ENCODE data around the gene IL13RA1.

The IL13RA1 gene

GRCh38 chrX:118751950-118752783, 24.8 kb downstream of the IL13RA1 start:
- TF ChIP-seq GATA2 (IDR thresholded peaks at IDR 0.05; ENCODE audit: low read depth, low read length) (no peak), GATA3 (IDR thresholded peaks at IDR 0.05; ENCODE audit: low read depth, low read length) (no peak)

GRCh38 chrX:118755633-118756032, 28.2 kb downstream of the IL13RA1 start:
- TF ChIP-seq GATA3 (IDR thresholded peaks at IDR 0.05; ENCODE audit: low read depth, low read length): no peak
- no peak for TF ChIP-seq GATA2 (IDR thresholded peaks at IDR 0.05; ENCODE audit: low read depth, low read length)

- TF ChIP-seq GATA3 (IDR thresholded peaks at IDR 0.05; ENCODE audit: low read depth, low read length): no peak
- TF ChIP-seq GATA2 (IDR thresholded peaks at IDR 0.05; ENCODE audit: low read depth, low read length): no peak
These were observed 28.7 kb downstream of the IL13RA1 start for GRCh38 chrX:118756101-118756500.

GRCh38 chrX:118758511-118758910, 31.1 kb downstream of the IL13RA1 start:
- no peak for TF ChIP-seq GATA2 (IDR thresholded peaks at IDR 0.05; ENCODE audit: low read depth, low read length)
- TF ChIP-seq GATA3 (IDR thresholded peaks at IDR 0.05; ENCODE audit: low read depth, low read length): no peak

GRCh38 chrX:118760025-118760424, 32.6 kb downstream of the IL13RA1 start:
- no peak for TF ChIP-seq GATA3 (IDR thresholded peaks at IDR 0.05; ENCODE audit: low read depth, low read length)
- TF ChIP-seq GATA2 (IDR thresholded peaks at IDR 0.05; ENCODE audit: low read depth, low read length): no peak

GRCh38 chrX:118761939-118762707, 34.7 kb downstream of the IL13RA1 start:
- no peak for TF ChIP-seq GATA3 (IDR thresholded peaks at IDR 0.05; ENCODE audit: low read depth, low read length)
- no peak for TF ChIP-seq GATA2 (IDR thresholded peaks at IDR 0.05; ENCODE audit: low read depth, low read length)

- TF ChIP-seq GATA2 (IDR thresholded peaks at IDR 0.05; ENCODE audit: low read depth, low read length): no peak
These were observed 36.1 kb downstream of the IL13RA1 start for GRCh38 chrX:118763489-118763888.

GRCh38 chrX:118764122-118764521, 36.7 kb downstream of the IL13RA1 start:
- TF ChIP-seq GATA2 (IDR thresholded peaks at IDR 0.05; ENCODE audit: low read depth, low read length): no peak

- no peak for TF ChIP-seq GATA3 (IDR thresholded peaks at IDR 0.05; ENCODE audit: low read depth, low read length)
- no peak for TF ChIP-seq GATA2 (IDR thresholded peaks at IDR 0.05; ENCODE audit: low read depth, low read length)
These were observed 42.8 kb downstream of the IL13RA1 start for GRCh38 chrX:118770133-118770760.

GRCh38 chrX:118772051-118772450, 44.6 kb downstream of the IL13RA1 start:
- TF ChIP-seq GATA2 (IDR thresholded peaks at IDR 0.05; ENCODE audit: low read depth, low read length): no peak
- TF ChIP-seq GATA3 (IDR thresholded peaks at IDR 0.05; ENCODE audit: low read depth, low read length): no peak

GRCh38 chrX:118773782-118774181, 46.4 kb downstream of the IL13RA1 start:
- TF ChIP-seq GATA3 (IDR thresholded peaks at IDR 0.05; ENCODE audit: low read depth, low read length): no peak
- TF ChIP-seq GATA2 (IDR thresholded peaks at IDR 0.05; ENCODE audit: low read depth, low read length): no peak

GRCh38 chrX:118779581-118779980, 52.2 kb downstream of the IL13RA1 start:
- TF ChIP-seq GATA2 (IDR thresholded peaks at IDR 0.05; ENCODE audit: low read depth, low read length) (no peak), GATA3 (IDR thresholded peaks at IDR 0.05; ENCODE audit: low read depth, low read length) (no peak)

GRCh38 chrX:118780509-118780908, 53.1 kb downstream of the IL13RA1 start:
- TF ChIP-seq GATA2 (IDR thresholded peaks at IDR 0.05; ENCODE audit: low read depth, low read length): no peak
- TF ChIP-seq GATA3 (IDR thresholded peaks at IDR 0.05; ENCODE audit: low read depth, low read length): no peak

GRCh38 chrX:118780911-118781310, 53.5 kb downstream of the IL13RA1 start:
- TF ChIP-seq GATA2 (IDR thresholded peaks at IDR 0.05; ENCODE audit: low read depth, low read length) (no peak), GATA3 (IDR thresholded peaks at IDR 0.05; ENCODE audit: low read depth, low read length) (no peak)

Data from SH-SY5Y (cell line).